HFF-Myc (cell line): ENCODE data around the gene DOCK1.

Experiments
- DNase-seq: peaks from one replicate; pipeline ENCODE4 v3.0.0-alpha.2; 2011; ENCODE audit warnings: low read depth; ENCODE audit errors: extremely low read depth
- H3K4me3 ChIP-seq: replicated peaks from 2 replicates; pipeline ENCODE4 v1.5.1; 2011; ENCODE audit warnings: low read depth, mild to moderate bottlenecking, control low read depth, low read length
- CTCF ChIP-seq: IDR thresholded peaks from 2 replicates; pipeline ENCODE4 v1.5.1; 2012; ENCODE audit warnings: mild to moderate bottlenecking, low read depth, low read length, control low read depth; ENCODE audit errors: missing control alignments

Gene DOCK1

DNA sequence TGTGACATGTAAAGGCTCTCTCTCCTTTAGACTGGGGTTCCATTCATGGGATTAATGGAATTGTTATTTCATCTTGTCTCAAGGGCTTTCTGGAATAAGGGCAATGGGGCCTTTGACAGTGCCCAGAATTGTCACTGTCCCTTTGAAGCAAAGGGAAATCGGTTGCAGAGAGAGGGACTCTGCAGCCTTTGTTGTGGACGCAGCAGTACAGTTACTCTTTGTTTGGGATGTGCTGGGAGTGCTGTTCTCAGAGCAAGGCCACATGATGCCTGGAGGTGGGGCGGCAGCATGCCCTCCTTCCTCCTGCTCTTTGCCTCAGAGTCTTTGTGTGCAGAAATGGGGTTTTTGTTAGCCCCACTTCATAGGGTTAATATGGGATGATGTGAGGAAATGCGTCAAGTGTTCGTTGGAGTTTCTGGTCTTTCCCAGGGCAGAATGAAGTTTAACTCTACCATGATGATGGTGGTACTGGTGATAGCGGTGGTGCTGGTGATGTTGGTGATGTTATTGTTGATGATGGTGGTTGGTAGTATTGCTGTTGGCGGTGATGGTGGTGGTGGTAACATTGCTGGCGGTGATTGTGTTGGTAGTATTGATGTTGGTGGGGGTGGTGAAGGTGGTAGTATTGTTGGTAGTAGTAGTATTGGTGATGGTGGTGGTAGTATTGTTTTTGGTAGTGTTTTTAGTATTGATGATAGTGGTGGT is 45.3 kb downstream of the DOCK1 start:
- no peak for TF ChIP-seq CTCF
- H3K4me3 ChIP-seq = no peak overlapping the region
- no peak for DNase-seq

DNA sequence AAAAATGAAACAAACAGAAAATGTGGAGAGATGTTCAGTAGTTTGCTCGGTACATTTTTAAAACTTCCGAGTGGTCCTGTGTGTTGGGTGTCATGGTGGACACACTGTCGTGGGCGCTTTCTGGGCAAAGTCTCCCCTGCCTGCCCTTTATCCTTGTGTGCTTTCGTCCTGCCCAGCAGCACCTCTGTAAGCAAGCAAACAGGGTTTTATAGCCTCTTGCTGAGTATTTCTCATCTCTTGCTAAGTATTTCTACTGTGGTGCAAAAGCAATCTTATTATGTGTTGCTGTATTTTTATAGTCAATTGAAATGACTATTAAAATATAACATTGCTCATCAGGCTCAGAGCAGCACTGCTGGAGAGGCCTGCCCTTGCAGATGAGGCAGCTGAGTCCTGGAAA is 48.7 kb downstream of the DOCK1 start:
- TF ChIP-seq CTCF = no peak
- no peak for DNase-seq
- H3K4me3 ChIP-seq = no peak overlapping the region

DNA sequence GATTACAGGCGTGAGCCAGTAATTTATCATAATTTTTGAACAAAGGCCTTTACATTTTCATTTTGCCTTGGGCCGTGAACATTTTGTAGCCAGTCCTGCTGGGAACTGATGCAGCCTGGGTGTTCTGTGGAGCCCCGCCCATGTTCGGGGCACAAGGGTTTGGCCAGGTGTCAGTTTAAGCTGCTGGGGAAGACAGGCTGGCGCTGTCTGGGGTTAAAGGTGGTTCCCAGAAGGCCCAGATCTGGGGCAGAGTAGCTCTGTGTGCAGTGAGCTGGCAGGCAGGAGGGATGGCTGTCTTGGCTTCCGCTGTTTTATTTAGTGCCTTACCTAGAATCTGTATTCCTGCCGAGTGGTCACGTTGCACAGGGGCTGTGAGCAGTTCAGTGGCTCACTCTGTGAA is 50.2 kb downstream of the DOCK1 start:
- TF ChIP-seq CTCF = no peak
- no peak for DNase-seq
- no peak overlapping the region for H3K4me3 ChIP-seq

- no peak for DNase-seq
- H3K4me3 ChIP-seq = no peak overlapping the region
- TF ChIP-seq CTCF = no peak
These were observed 50.9 kb downstream of the DOCK1 start for GRCh38 chr10:126955934-126956711.

GRCh38 chr10:126956712-126957108 is 51.5 kb downstream of the DOCK1 start:
- H3K4me3 ChIP-seq = no peak overlapping the region
- TF ChIP-seq CTCF = no peak
- no peak for DNase-seq

- no peak for TF ChIP-seq CTCF
- DNase-seq = no peak
- H3K4me3 ChIP-seq = no peak overlapping the region
These were observed 51.9 kb downstream of the DOCK1 start for GRCh38 chr10:126957111-126957510.

- H3K4me3 ChIP-seq = no peak overlapping the region
- no peak for TF ChIP-seq CTCF
- no peak for DNase-seq
These were observed 54.2 kb downstream of the DOCK1 start for GRCh38 chr10:126959431-126959830.
